WTC11 (cell line): ENCODE data around the gene VSX1. TPM values are rescaled to one million over a fixed set of nuclear protein-coding genes. Genes with fewer than 3 reads are reported as not detected.

Source experiments
- ATAC-seq: fragments of 200-7000 bp; cut with Tn5 transposase; 2 replicates; pipeline ENCODE4 v1.10.0; 2021; ENCODE audit warnings: mild to moderate bottlenecking, moderate library complexity
- CTCF ChIA-PET: fragments of 300-600 bp; sonication (Branson Sonifier 250); formaldehyde crosslinking; loops from one replicate; lab custom pipeline; 2021; ENCODE audit warnings: antibody characterized with exemption; lab: Charles Lee
- POLR2A ChIA-PET: fragments of 350-600 bp; sonication (Branson Sonifier 250); formaldehyde crosslinking; loops from one replicate; lab custom pipeline; 2021; ENCODE audit warnings: antibody characterized with exemption; lab: Charles Lee
- DNase-seq: peaks from one replicate; pipeline ENCODE4 v3.0.0; 2021; ENCODE audit warnings: low spot score
- H3K27ac Mint-ChIP-seq: 2 replicates; pipeline ENCODE4 v1.8.0; 2021; ENCODE audit warnings: mixed read lengths
- H3K27me3 Mint-ChIP-seq: 2 replicates; pipeline ENCODE4 v1.8.0; 2021; ENCODE audit warnings: low read depth, mild to moderate bottlenecking, moderate library complexity, mixed read lengths
- H3K36me3 Mint-ChIP-seq: 2 replicates; pipeline ENCODE4 v1.8.0; 2021; ENCODE audit warnings: mixed read lengths
- H3K4me1 Mint-ChIP-seq: 2 replicates; pipeline ENCODE4 v1.8.0; 2022; ENCODE audit warnings: mixed read lengths
- H3K4me3 Mint-ChIP-seq: 2 replicates; pipeline ENCODE4 v1.8.0; 2021; ENCODE audit warnings: mild to moderate bottlenecking, moderate library complexity, mixed read lengths
- H3K9me3 Mint-ChIP-seq: 2 replicates; pipeline ENCODE4 v1.8.0; 2021; ENCODE audit warnings: mixed read lengths
- CBFB ChIP-seq: sonication (generic); formaldehyde crosslinking; IDR thresholded peaks from 2 replicates; pipeline ENCODE4 v1.8.1; 2022; ENCODE audit warnings: mild to moderate bottlenecking, low read depth, missing genetic modification reagents
- CREB1 ChIP-seq: sonication (generic); formaldehyde crosslinking; IDR thresholded peaks from 2 replicates; pipeline ENCODE4 v1.8.0; 2023; ENCODE audit warnings: mild to moderate bottlenecking, missing genetic modification reagents
- CREM ChIP-seq: sonication (generic); formaldehyde crosslinking; IDR thresholded peaks from 2 replicates; pipeline ENCODE4 v1.8.1; 2022; ENCODE audit warnings: mild to moderate bottlenecking, missing genetic modification reagents, moderate library complexity
- FOXJ3 ChIP-seq: sonication (generic); formaldehyde crosslinking; IDR thresholded peaks from 2 replicates; pipeline ENCODE4 v1.9.0; 2021; ENCODE audit warnings: missing genetic modification reagents, mild to moderate bottlenecking, borderline replicate concordance
- FOXP1 ChIP-seq: sonication (generic); formaldehyde crosslinking; IDR thresholded peaks from 2 replicates; pipeline ENCODE4 v1.8.0; 2022; ENCODE audit warnings: missing genetic modification reagents, mild to moderate bottlenecking, moderate library complexity, borderline replicate concordance
- JAZF1 ChIP-seq: fragments of 250-450 bp; sonication (Bioruptor Pico); IDR thresholded peaks from 2 replicates; pipeline ENCODE4 v1.9.0; 2021; ENCODE audit warnings: moderate library complexity, mild to moderate bottlenecking, inconsistent platforms
- MYBL2 ChIP-seq: sonication (generic); formaldehyde crosslinking; IDR thresholded peaks from 2 replicates; pipeline ENCODE4 v1.8.1; 2023; ENCODE audit warnings: mild to moderate bottlenecking, moderate library complexity, missing genetic modification reagents
- NFE2L1 ChIP-seq: sonication (generic); formaldehyde crosslinking; IDR thresholded peaks from 2 replicates; pipeline ENCODE4 v1.8.1; 2023; ENCODE audit warnings: missing genetic modification reagents
- NFYB ChIP-seq: sonication (generic); formaldehyde crosslinking; conservative IDR thresholded peaks from 2 replicates; pipeline ENCODE4 v1.8.0; 2022; ENCODE audit warnings: low read depth, missing genetic modification reagents
- NR2C2 ChIP-seq: sonication (generic); formaldehyde crosslinking; IDR thresholded peaks from 2 replicates; pipeline ENCODE4 v1.8.0; 2022; ENCODE audit warnings: mild to moderate bottlenecking, missing genetic modification reagents
- OVOL2 ChIP-seq: fragments of 250-450 bp; sonication (Bioruptor Pico); IDR thresholded peaks from 2 replicates; pipeline ENCODE4 v1.9.0; 2021; ENCODE audit warnings: mild to moderate bottlenecking, borderline replicate concordance
- SMAD3 ChIP-seq: sonication (generic); formaldehyde crosslinking; IDR thresholded peaks from 2 replicates; pipeline ENCODE4 v1.8.0; 2022; ENCODE audit warnings: missing genetic modification reagents, mild to moderate bottlenecking, borderline replicate concordance
- TEAD4 ChIP-seq: sonication (generic); formaldehyde crosslinking; IDR thresholded peaks from 2 replicates; pipeline ENCODE4 v1.8.0; 2022; ENCODE audit warnings: mild to moderate bottlenecking, missing genetic modification reagents
- ZNF121 ChIP-seq: sonication (generic); formaldehyde crosslinking; IDR thresholded peaks from 2 replicates; pipeline ENCODE4 v1.8.0; 2023; ENCODE audit warnings: missing genetic modification reagents
- total RNA-seq: library from RNA; stranded (reverse); gene quantifications from 3 replicates; pipeline ENCODE4 v1.2.3, GENCODE V29; 2021
- TF ChIP-seq, protein P1 (sequence below): sonication (generic); formaldehyde crosslinking; IDR thresholded peaks from 2 replicates; pipeline ENCODE4 v1.8.0; 2022; ENCODE audit warnings: mild to moderate bottlenecking, missing genetic modification reagents
- TF ChIP-seq, protein P2 (sequence below): sonication (generic); formaldehyde crosslinking; conservative IDR thresholded peaks from 2 replicates; pipeline ENCODE4 v1.8.1; 2022; ENCODE audit warnings: mild to moderate bottlenecking, missing genetic modification reagents
- TF ChIP-seq, protein P3 (sequence below): fragments of 250-450 bp; sonication (Bioruptor Pico); IDR thresholded peaks from 2 replicates; pipeline ENCODE4 v2.1.2; 2022; ENCODE audit warnings: mild to moderate bottlenecking, moderate library complexity
- TF ChIP-seq, protein P4 (sequence below): fragments of 250-450 bp; sonication (Bioruptor Pico); IDR thresholded peaks from 2 replicates; pipeline ENCODE4 v1.9.0; 2021; ENCODE audit warnings: mild to moderate bottlenecking
- TF ChIP-seq, protein P5 (sequence below): sonication (generic); formaldehyde crosslinking; IDR thresholded peaks from 2 replicates; pipeline ENCODE4 v1.8.1; 2022; ENCODE audit warnings: low read depth, missing genetic modification reagents, borderline replicate concordance
- TF ChIP-seq, protein P6 (sequence below): sonication (generic); formaldehyde crosslinking; IDR thresholded peaks from 2 replicates; pipeline ENCODE4 v1.8.0; 2023; ENCODE audit warnings: missing genetic modification reagents, mild to moderate bottlenecking, borderline replicate concordance

VSX1 gene
- total RNA-seq, 1 experiment from 2014 or later, result not detected

DNA sequence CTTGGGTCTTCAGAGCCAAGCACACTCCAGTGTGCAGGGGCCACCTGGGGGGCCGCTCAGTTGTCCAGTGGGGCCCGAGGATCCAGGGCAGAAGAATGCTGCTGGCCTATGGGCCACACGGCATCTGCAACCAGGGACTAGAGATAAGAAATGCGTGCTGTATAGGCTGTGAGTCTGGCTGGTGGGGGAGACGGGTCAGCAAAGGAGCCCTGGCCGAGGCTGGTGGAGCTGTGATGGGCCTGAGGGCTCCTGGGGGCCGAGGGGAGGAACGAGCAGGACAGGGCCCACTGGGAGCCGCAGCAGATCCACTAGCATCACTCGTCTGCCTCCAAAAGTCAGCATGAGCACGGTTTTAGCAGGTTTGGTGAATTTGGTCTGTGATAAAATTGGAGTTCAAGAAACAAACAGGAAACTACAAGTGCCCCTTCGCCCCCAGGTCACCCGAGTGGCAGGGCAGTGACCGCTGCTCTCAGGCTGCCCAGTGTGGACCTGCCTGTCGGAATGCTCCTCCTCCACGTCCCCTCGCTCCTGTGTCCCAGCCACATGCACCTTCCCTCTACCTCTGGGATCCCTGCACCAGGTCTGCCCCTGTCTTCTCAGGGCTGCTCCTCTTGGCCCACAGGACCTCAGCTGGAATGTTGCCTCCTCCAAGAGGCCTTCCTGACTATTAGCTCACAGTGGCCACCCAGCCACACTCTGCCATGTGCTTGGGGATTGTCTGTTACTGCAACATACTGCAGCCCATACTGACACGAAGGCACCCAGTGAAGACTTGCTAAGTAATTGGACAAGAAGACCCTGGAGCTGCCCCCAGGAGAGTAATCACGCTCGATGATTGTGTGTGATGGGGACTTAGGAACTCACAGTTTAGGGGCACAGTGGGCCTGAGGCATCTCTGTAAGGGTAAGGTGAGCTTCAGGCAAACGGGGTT lies 34.9 kb downstream of the VSX1 start:
- no peak overlapping the region for H3K4me3 Mint-ChIP-seq
- DNase-seq (no peak), ATAC-seq (no peak)
- no peaks in the 10 kb centered on the region for H3K36me3 Mint-ChIP-seq
- no peaks in the 10 kb centered on the region for H3K4me1 Mint-ChIP-seq
- no peaks in the 10 kb centered on the region for H3K9me3 Mint-ChIP-seq
- TF ChIP-seq, protein P1, sequence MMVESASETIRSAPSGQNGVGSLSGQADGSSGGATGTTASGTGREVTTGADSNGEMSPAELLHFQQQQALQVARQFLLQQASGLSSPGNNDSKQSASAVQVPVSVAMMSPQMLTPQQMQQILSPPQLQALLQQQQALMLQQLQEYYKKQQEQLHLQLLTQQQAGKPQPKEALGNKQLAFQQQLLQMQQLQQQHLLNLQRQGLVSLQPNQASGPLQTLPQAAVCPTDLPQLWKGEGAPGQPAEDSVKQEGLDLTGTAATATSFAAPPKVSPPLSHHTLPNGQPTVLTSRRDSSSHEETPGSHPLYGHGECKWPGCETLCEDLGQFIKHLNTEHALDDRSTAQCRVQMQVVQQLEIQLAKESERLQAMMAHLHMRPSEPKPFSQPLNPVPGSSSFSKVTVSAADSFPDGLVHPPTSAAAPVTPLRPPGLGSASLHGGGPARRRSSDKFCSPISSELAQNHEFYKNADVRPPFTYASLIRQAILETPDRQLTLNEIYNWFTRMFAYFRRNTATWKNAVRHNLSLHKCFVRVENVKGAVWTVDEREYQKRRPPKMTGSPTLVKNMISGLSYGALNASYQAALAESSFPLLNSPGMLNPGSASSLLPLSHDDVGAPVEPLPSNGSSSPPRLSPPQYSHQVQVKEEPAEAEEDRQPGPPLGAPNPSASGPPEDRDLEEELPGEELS, result no peak
- TF ChIP-seq NR2C2 (CRISPR knock-in tag), result no peak
- no peak for TF ChIP-seq OVOL2 (CRISPR knock-in tag)
- TF ChIP-seq FOXP1 (CRISPR knock-in tag), result no peak
- TF ChIP-seq, protein P2, sequence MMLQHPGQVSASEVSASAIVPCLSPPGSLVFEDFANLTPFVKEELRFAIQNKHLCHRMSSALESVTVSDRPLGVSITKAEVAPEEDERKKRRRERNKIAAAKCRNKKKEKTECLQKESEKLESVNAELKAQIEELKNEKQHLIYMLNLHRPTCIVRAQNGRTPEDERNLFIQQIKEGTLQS (CRISPR knock-in tag), result no peak
- TF ChIP-seq ZNF121 (CRISPR knock-in tag), result no peak
- TF ChIP-seq CREM (CRISPR knock-in tag), result no peak
- TF ChIP-seq, protein P3, sequence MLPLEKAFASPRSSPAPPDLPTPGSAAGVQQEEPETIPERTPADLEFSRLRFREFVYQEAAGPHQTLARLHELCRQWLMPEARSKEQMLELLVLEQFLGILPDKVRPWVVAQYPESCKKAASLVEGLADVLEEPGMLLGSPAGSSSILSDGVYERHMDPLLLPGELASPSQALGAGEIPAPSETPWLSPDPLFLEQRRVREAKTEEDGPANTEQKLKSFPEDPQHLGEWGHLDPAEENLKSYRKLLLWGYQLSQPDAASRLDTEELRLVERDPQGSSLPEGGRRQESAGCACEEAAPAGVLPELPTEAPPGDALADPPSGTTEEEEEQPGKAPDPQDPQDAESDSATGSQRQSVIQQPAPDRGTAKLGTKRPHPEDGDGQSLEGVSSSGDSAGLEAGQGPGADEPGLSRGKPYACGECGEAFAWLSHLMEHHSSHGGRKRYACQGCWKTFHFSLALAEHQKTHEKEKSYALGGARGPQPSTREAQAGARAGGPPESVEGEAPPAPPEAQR, result no peak
- no peak for TF ChIP-seq MYBL2 (CRISPR knock-in tag)
- TF ChIP-seq, protein P4, sequence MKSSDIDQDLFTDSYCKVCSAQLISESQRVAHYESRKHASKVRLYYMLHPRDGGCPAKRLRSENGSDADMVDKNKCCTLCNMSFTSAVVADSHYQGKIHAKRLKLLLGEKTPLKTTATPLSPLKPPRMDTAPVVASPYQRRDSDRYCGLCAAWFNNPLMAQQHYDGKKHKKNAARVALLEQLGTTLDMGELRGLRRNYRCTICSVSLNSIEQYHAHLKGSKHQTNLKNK (CRISPR knock-in tag), result no peak
- no peak for TF ChIP-seq CBFB (CRISPR knock-in tag)
- no peak for TF ChIP-seq NFE2L1 (CRISPR knock-in tag)
- no peak for TF ChIP-seq FOXJ3 (CRISPR knock-in tag)
- TF ChIP-seq TEAD4 (CRISPR knock-in tag), result no peak
- TF ChIP-seq JAZF1 (CRISPR knock-in tag), result no peak
- TF ChIP-seq, all 79 proteins: peak for 0
- H3K27ac Mint-ChIP-seq, result no peak overlapping the region
- CTCF ChIA-PET, result interaction anchor here (0.8 kb wide), 1 partner anchor 19 kb away, joined by 3 read pairs; no protein-coding TSS in a partner anchor
- POLR2A ChIA-PET, result no interaction called here
- no peaks in the 10 kb centered on the region for H3K27me3 Mint-ChIP-seq

DNA sequence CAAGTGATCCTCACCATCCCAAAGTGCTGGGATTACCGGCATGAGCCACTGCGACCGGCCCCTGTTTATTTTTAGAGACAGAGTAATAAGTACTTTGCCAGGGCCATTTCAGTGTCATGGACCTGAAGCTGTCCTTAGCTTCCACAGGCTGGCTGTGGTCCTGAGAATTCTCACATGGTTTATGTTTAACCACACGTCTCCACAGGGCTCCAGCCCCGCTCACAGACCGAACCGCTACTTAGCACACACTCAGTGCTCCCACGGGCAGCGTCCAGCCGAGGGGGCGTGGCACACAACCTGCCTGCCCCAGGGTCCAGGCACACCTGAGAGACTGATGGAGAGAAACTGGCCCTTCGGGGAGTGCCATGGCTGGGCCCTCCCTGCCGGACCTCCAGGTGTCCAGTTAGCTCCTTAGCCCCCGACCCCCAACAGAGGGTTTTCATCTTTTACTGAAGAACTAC lies 35.7 kb downstream of the VSX1 start:
- ChIA-PET POLR2A (no interaction called here), CTCF (no interaction called here)
- DNase-seq (no peak), ATAC-seq (no peak)
- H3K4me3 Mint-ChIP-seq, result no peak overlapping the region
- H3K36me3 Mint-ChIP-seq, result no peaks in the 10 kb centered on the region
- no peak overlapping the region for H3K27ac Mint-ChIP-seq
- H3K4me1 Mint-ChIP-seq, result no peaks in the 10 kb centered on the region
- H3K27me3 Mint-ChIP-seq, result no peaks in the 10 kb centered on the region
- no peaks in the 10 kb centered on the region for H3K9me3 Mint-ChIP-seq
- no peak for TF ChIP-seq FOXP1 (CRISPR knock-in tag)
- no peak for TF ChIP-seq SMAD3 (CRISPR knock-in tag)
- TF ChIP-seq CREB1, result no peak
- TF ChIP-seq NFYB, result no peak
- no peak for TF ChIP-seq NR2C2 (CRISPR knock-in tag)
- no peak for TF ChIP-seq NFE2L1 (CRISPR knock-in tag)
- TF ChIP-seq, protein P4 (CRISPR knock-in tag), result no peak
- TF ChIP-seq, protein P5, sequence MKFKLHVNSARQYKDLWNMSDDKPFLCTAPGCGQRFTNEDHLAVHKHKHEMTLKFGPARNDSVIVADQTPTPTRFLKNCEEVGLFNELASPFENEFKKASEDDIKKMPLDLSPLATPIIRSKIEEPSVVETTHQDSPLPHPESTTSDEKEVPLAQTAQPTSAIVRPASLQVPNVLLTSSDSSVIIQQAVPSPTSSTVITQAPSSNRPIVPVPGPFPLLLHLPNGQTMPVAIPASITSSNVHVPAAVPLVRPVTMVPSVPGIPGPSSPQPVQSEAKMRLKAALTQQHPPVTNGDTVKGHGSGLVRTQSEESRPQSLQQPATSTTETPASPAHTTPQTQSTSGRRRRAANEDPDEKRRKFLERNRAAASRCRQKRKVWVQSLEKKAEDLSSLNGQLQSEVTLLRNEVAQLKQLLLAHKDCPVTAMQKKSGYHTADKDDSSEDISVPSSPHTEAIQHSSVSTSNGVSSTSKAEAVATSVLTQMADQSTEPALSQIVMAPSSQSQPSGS (CRISPR knock-in tag), result no peak
- TF ChIP-seq ZNF121 (CRISPR knock-in tag), result no peak
- TF ChIP-seq, protein P6, sequence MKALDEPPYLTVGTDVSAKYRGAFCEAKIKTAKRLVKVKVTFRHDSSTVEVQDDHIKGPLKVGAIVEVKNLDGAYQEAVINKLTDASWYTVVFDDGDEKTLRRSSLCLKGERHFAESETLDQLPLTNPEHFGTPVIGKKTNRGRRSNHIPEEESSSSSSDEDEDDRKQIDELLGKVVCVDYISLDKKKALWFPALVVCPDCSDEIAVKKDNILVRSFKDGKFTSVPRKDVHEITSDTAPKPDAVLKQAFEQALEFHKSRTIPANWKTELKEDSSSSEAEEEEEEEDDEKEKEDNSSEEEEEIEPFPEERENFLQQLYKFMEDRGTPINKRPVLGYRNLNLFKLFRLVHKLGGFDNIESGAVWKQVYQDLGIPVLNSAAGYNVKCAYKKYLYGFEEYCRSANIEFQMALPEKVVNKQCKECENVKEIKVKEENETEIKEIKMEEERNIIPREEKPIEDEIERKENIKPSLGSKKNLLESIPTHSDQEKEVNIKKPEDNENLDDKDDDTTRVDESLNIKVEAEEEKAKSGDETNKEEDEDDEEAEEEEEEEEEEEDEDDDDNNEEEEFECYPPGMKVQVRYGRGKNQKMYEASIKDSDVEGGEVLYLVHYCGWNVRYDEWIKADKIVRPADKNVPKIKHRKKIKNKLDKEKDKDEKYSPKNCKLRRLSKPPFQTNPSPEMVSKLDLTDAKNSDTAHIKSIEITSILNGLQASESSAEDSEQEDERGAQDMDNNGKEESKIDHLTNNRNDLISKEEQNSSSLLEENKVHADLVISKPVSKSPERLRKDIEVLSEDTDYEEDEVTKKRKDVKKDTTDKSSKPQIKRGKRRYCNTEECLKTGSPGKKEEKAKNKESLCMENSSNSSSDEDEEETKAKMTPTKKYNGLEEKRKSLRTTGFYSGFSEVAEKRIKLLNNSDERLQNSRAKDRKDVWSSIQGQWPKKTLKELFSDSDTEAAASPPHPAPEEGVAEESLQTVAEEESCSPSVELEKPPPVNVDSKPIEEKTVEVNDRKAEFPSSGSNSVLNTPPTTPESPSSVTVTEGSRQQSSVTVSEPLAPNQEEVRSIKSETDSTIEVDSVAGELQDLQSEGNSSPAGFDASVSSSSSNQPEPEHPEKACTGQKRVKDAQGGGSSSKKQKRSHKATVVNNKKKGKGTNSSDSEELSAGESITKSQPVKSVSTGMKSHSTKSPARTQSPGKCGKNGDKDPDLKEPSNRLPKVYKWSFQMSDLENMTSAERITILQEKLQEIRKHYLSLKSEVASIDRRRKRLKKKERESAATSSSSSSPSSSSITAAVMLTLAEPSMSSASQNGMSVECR (CRISPR knock-in tag), result no peak
- TF ChIP-seq, protein P3, result no peak
